Colonic mucosa (tissue), 4 donors: Measurements from ENCODE around the gene ATG9A. TPM values are rescaled to one million over a fixed set of nuclear protein-coding genes. Genes with fewer than 3 reads are reported as not detected.

ENCODE experiments used
- DNase-seq: peaks from one replicate; pipeline ENCODE4 v3.0.0-alpha.2; 2020
- H3K27ac ChIP-seq: fragments of 200-600 bp; one replicate; pipeline ENCODE4 v1.8.0; 2021
- H3K27me3 ChIP-seq: fragments of 200-600 bp; one replicate; pipeline ENCODE4 v1.8.0; 2021
- H3K36me3 ChIP-seq: fragments of 200-600 bp; one replicate; pipeline ENCODE4 v1.8.0; 2021
- H3K4me1 ChIP-seq: fragments of 200-600 bp; one replicate; pipeline ENCODE4 v1.8.0; 2021; ENCODE audit warnings: mild to moderate bottlenecking
- H3K4me3 ChIP-seq: fragments of 200-600 bp; one replicate; pipeline ENCODE4 v1.8.0; 2021
- H3K9ac ChIP-seq, 2 donors: one replicate each; pipeline ENCODE4 v1.7.0; 2013; ENCODE audit warnings: control low read depth in 2 of 2, low read depth in 2 of 2, low read length in 2 of 2
- H3K9me3 ChIP-seq: fragments of 200-600 bp; one replicate; pipeline ENCODE4 v1.8.0; 2021
- intact Hi-C: fragments of 100-400 bp; cut with DNase I; formaldehyde crosslinking; loops from one replicate; pipeline ENCODE4 v1.14.1; 2022
- total RNA-seq, 2 donors: library from RNA; stranded (reverse); fragmentation: NEBNext Ultra II Directional in 1 of 2; extraction: Animal tissue kit (Norgen Biotek cat#: 25700) in 1 of 2; gene quantifications; one replicate each; pipeline ENCODE4 v1.2.1, GENCODE V29; 2021
- TF ChIP-seq, protein P1 (sequence below): fragments of 200-600 bp; IDR thresholded peaks from one replicate; pipeline ENCODE4 v1.8.0; 2022; ENCODE audit warnings: antibody characterized with exemption, mild to moderate bottlenecking
- donor health status: healthy.
- donor health status: DM: no; HTN: no; CAD: no.
- donor health status: DM: no; HTN: no; CAD: no.

The ATG9A gene
- total RNA-seq, 2 donors from 2014 or later = 56.4 to 63.8 TPM

DNA sequence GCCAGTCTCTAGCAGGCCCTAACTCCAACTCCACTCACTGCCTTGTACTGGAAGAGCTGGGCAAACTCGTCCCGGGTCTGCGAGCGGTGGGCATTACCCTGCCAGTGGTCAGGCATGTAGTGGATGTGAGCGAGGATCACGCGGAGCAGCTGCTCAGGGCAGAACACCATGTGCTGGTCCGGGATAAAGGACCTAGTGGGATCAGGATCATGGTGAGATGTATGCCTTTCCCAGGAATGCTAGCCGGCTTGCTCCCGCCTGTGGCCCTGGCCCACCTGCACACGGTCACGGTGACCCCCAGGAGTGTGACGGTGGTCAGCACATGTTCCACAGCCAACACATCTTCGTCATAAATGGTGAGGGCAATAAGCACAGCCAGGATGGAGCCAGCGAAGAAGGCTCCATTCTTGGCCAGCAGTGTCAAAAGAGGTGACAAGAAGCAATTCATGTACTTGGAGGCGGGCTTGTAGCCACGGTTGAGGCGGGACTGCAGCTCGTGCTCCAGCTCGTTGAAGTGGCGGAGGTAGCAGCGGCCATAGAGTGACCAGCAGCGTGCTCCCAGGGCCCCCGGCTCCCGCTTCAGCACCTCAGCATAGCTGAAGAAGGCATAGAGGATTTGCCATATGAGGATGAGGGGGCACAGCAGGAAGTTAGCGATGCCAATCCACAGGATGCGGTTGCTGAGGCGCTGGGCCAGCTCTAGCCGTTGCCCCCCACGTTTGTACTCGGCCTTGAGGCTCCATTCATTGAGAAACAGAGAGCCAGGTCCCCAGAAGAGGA lies 5.4 kb downstream of the ATG9A start:
- Histone ChIP-seq H3K4me3 (no peak overlapping the region), H3K9ac (no peak overlapping the region), H3K4me1 (peaks cover 13% of the 10 kb centered on the region), H3K36me3 (peaks cover 31% of the 10 kb centered on the region), H3K27ac (no peak overlapping the region), H3K27me3 (no peaks in the 10 kb centered on the region), H3K9me3 (no peaks in the 10 kb centered on the region)
- TF ChIP-seq, protein P1, sequence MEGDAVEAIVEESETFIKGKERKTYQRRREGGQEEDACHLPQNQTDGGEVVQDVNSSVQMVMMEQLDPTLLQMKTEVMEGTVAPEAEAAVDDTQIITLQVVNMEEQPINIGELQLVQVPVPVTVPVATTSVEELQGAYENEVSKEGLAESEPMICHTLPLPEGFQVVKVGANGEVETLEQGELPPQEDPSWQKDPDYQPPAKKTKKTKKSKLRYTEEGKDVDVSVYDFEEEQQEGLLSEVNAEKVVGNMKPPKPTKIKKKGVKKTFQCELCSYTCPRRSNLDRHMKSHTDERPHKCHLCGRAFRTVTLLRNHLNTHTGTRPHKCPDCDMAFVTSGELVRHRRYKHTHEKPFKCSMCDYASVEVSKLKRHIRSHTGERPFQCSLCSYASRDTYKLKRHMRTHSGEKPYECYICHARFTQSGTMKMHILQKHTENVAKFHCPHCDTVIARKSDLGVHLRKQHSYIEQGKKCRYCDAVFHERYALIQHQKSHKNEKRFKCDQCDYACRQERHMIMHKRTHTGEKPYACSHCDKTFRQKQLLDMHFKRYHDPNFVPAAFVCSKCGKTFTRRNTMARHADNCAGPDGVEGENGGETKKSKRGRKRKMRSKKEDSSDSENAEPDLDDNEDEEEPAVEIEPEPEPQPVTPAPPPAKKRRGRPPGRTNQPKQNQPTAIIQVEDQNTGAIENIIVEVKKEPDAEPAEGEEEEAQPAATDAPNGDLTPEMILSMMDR = no peak
- no peak for DNase-seq
- intact Hi-C loops = loop anchor here (10.0 kb wide), 1 partner anchor 71 kb away; no protein-coding TSS in a partner anchor

DNA sequence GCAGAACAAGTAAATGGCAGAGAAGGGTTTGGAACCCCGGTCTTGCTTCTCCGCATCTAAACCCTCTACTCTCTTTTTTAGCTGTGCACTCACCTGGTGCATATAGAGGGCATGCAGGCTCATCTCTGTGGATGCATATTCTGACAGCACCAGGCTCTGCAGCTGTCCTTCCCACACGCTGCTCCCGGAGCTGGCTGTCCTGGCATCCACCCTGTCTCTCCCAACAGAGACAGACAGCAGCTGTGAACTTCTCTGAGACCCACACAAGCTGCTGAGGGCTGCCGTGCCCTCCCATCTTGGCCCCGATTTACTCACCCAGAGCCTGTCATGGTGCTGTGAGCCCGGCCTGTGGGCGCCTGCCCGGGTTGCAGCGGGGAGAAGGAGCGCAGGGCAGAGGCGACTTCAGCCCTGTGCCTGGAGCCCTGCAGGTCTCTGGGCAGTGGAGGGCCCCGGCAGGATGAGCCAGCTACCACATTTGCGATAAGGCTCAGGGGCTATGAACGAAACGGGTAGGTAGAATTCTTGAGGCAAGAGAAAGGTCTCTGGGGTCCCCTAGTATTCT lies 7.4 kb downstream of the ATG9A start:
- no peak overlapping the region for H3K27ac ChIP-seq
- DNase-seq = no peak
- H3K4me3 ChIP-seq = no peak overlapping the region
- peaks cover 6% of the 10 kb centered on the region for H3K4me1 ChIP-seq
- peaks cover 31% of the 10 kb centered on the region for H3K36me3 ChIP-seq
- no peak overlapping the region for H3K9ac ChIP-seq
- intact Hi-C loops = loop anchor here (10.0 kb wide), 1 partner anchor 73 kb away; no protein-coding TSS in a partner anchor
- H3K27me3 ChIP-seq = no peaks in the 10 kb centered on the region
- TF ChIP-seq, protein P1 = no peak
- no peaks in the 10 kb centered on the region for H3K9me3 ChIP-seq

DNA sequence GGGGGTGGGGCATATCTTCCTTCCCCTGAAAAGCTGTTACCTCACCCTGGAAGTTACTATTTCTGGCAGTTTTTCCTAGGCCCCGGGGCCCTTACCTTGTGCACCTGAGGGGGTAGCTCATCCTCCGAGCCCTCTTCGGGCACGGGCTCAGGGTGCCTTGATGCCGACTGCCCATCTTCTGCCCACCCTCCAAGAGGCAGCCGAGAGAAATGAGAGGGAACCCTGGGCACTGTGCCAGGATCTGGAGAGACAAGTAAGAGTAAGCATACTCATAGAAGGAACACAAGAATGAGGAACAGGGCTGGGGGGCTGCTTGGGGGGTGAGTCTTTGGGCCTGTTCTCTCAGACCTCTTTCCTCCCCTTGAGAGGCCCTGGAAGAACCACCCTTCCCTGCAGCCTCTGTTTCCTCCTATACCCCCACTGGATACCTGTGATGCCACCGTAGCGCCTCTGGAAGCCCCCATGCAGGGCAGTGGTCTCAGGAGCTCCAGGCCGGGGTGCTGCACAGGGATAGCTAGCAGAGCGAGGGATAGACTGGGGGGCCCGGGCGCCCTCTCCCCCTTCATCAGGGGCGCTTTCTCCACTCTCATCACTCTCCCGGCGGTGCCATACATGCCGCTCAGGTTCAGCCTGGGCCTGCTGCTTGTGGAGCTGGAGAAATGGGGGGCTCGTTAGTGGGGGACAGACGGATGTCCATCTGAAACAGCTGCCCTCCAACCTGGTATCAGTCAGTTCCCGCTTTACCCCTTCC lies 8.6 kb downstream of the ATG9A start:
- no peak overlapping the region for H3K9ac ChIP-seq
- DNase-seq = no peak
- no peak overlapping the region for H3K4me3 ChIP-seq
- H3K27me3 ChIP-seq = no peaks in the 10 kb centered on the region
- TF ChIP-seq, protein P1 = no peak
- peaks cover 6% of the 10 kb centered on the region for H3K4me1 ChIP-seq
- H3K36me3 ChIP-seq = peaks cover 31% of the 10 kb centered on the region
- H3K9me3 ChIP-seq = no peaks in the 10 kb centered on the region
- no peak overlapping the region for H3K27ac ChIP-seq
- intact Hi-C loops = loop anchor here (10.0 kb wide), 1 partner anchor 74 kb away; no protein-coding TSS in a partner anchor

GRCh38 chr2:219219784-219220532 lies 9.5 kb downstream of the ATG9A start:
- no peaks in the 10 kb centered on the region for H3K27me3 ChIP-seq
- intact Hi-C loops = loop anchor here (5.0 to 10.0 kb wide), 2 partner anchors 48 to 75 kb away; partner anchors contain the start of gene SLC23A3
- H3K4me1 ChIP-seq = peaks cover 6% of the 10 kb centered on the region
- TF ChIP-seq, protein P1 = no peak
- no peaks in the 10 kb centered on the region for H3K9me3 ChIP-seq
- H3K9ac ChIP-seq = no peak overlapping the region
- no peak overlapping the region for H3K27ac ChIP-seq
- H3K36me3 ChIP-seq = peaks cover 31% of the 10 kb centered on the region
- no peak overlapping the region for H3K4me3 ChIP-seq
- DNase-seq = no peak
